KBM-7 (cell line): ENCODE measurements around the gene ALB.
A peak's percentile ranks its signal among the peaks of the same experiment; 100 is the strongest.

Experiments
- DNase-seq: peaks from one replicate; pipeline ENCODE4 v3.0.0-alpha.2; 2015
- in situ Hi-C: fragments of 300-500 bp; cut with MboI; formaldehyde crosslinking; loops from 2 replicates; pipeline ENCODE4 v1.14.3; 2020; ENCODE audit warnings: low sequenced_read_pairs, low pct_unique_long_range_greater_than_20kb, mixed read lengths

Gene ALB

GRCh38 chr4:73422458-73422752, 18.3 kb downstream of the ALB start:
- in situ Hi-C loops, result no loop called here
- no peak for DNase-seq

GRCh38 chr4:73423184-73423583, 19.1 kb downstream of the ALB start:
- in situ Hi-C loops, result no loop called here
- DNase-seq, result no peak

- in situ Hi-C loops, result no loop called here
- no peak for DNase-seq
Measured at GRCh38 chr4:73426666-73427065, 22.6 kb downstream of the ALB start.

GRCh38 chr4:73429118-73429517, 25.0 kb downstream of the ALB start:
- DNase-seq, result no peak
- in situ Hi-C loops, result no loop called here

GRCh38 chr4:73429826-73430587, 25.9 kb downstream of the ALB start:
- in situ Hi-C loops, result no loop called here
- no peak for DNase-seq

- in situ Hi-C loops, result no loop called here
Measured at GRCh38 chr4:73431813-73432168, 27.7 kb downstream of the ALB start.

GRCh38 chr4:73432169-73433000, 28.3 kb downstream of the ALB start:
- in situ Hi-C loops, result no loop called here
- no peak for DNase-seq

More at GRCh38 chr4:73431813-73432168, 27.7 kb downstream of the ALB start:
- DNase-seq, result no peak

GRCh38 chr4:73433140-73433539, 29.1 kb downstream of the ALB start:
- in situ Hi-C loops, result no loop called here
- DNase-seq, result no peak

GRCh38 chr4:73434311-73434710, 30.2 kb downstream of the ALB start:
- in situ Hi-C loops, result no loop called here
- DNase-seq, result peak; percentile 15

- no peak for DNase-seq
- in situ Hi-C loops, result no loop called here
Measured at GRCh38 chr4:73435984-73436383, 31.9 kb downstream of the ALB start, which contains the start of gene AFP. TSS of gene AFP (plus strand) at chr4:73436221. CDS start at chr4:73436263, 42 bp downstream.

GRCh38 chr4:73436674-73437557, 32.8 kb downstream of the ALB start:
- no peak for DNase-seq
- in situ Hi-C loops, result no loop called here

GRCh38 chr4:73437558-73437956, 33.5 kb downstream of the ALB start:
- no peak for DNase-seq
- in situ Hi-C loops, result no loop called here

- in situ Hi-C loops, result no loop called here
Measured at GRCh38 chr4:73438048-73438447, 34.0 kb downstream of the ALB start.

GRCh38 chr4:73438582-73439215, 34.6 kb downstream of the ALB start:
- in situ Hi-C loops, result no loop called here
- DNase-seq, result no peak

More at GRCh38 chr4:73438048-73438447, 34.0 kb downstream of the ALB start:
- DNase-seq, result no peak

- in situ Hi-C loops, result no loop called here
Measured at GRCh38 chr4:73439445-73439844, 35.4 kb downstream of the ALB start.

GRCh38 chr4:73439991-73440390, 35.9 kb downstream of the ALB start:
- in situ Hi-C loops, result no loop called here
- DNase-seq, result no peak

More at GRCh38 chr4:73439445-73439844, 35.4 kb downstream of the ALB start:
- DNase-seq, result no peak

GRCh38 chr4:73440653-73441052, 36.6 kb downstream of the ALB start:
- in situ Hi-C loops, result no loop called here
- no peak for DNase-seq

- DNase-seq, result no peak
- in situ Hi-C loops, result no loop called here
Measured at GRCh38 chr4:73442275-73442674, 38.2 kb downstream of the ALB start.

- DNase-seq, result no peak
- in situ Hi-C loops, result no loop called here
Measured at GRCh38 chr4:73443224-73443623, 39.1 kb downstream of the ALB start.
